Mesenchymal stem cell (in vitro differentiated cells and primary cell): ENCODE results near the gene TMEM184A.

Experiments
- DNase-seq: peaks from one replicate; pipeline ENCODE4 v3.0.0-alpha.2; 2013
- H2AFZ ChIP-seq: one replicate; pipeline ENCODE4 v1.6.1; 2013; ENCODE audit warnings: low read depth, mild to moderate bottlenecking, control low read depth, inconsistent platforms, low read length, moderate library complexity
- H2AK5ac ChIP-seq: 2 replicates; pipeline ENCODE4 v1.6.1; 2013; ENCODE audit warnings: low read length, moderate library complexity, mild to moderate bottlenecking, inconsistent platforms; ENCODE audit not compliant: severe bottlenecking
- H2BK120ac ChIP-seq: one replicate; pipeline ENCODE4 v1.6.1; 2013; ENCODE audit warnings: low read depth, mild to moderate bottlenecking, inconsistent platforms, low read length, moderate library complexity
- H2BK12ac ChIP-seq, 2 experiments: one replicate each; pipeline ENCODE4 v1.6.1; 2013; ENCODE audit warnings: inconsistent platforms in 2 of 2, low read length in 2 of 2, mild to moderate bottlenecking in 2 of 2, moderate library complexity in 2 of 2, control low read depth in 1 of 2
- H2BK15ac ChIP-seq: one replicate; pipeline ENCODE4 v1.6.1; 2013; ENCODE audit warnings: mild to moderate bottlenecking, low read depth, inconsistent platforms; ENCODE audit not compliant: poor library complexity, severe bottlenecking
- H2BK5ac ChIP-seq: 2 replicates; pipeline ENCODE4 v1.6.1; 2013; ENCODE audit warnings: low read depth, mild to moderate bottlenecking, low read length, control low read depth, inconsistent platforms; ENCODE audit not compliant: poor library complexity, severe bottlenecking
- H3K14ac ChIP-seq, 2 experiments: one replicate each; pipeline ENCODE4 v1.6.1; 2013; ENCODE audit warnings: inconsistent platforms in 2 of 2, low read length in 2 of 2, control low read depth in 1 of 2, mild to moderate bottlenecking in 1 of 2, moderate library complexity in 1 of 2
- H3K18ac ChIP-seq, 2 experiments: one replicate each; pipeline ENCODE4 v1.6.1; 2013; ENCODE audit warnings: inconsistent platforms in 2 of 2, low read length in 2 of 2, control low read depth in 1 of 2, low read depth in 1 of 2, mild to moderate bottlenecking in 1 of 2
- H3K23ac ChIP-seq, 2 experiments: one replicate each; pipeline ENCODE4 v1.6.1; 2013; ENCODE audit warnings: inconsistent platforms in 2 of 2, low read length in 2 of 2, mild to moderate bottlenecking in 2 of 2, moderate library complexity in 2 of 2, control low read depth in 1 of 2
- H3K27ac ChIP-seq: 2 replicates; pipeline ENCODE4 v1.5.1; 2013; ENCODE audit warnings: mild to moderate bottlenecking, moderate library complexity, low read length, control low read depth, inconsistent platforms; ENCODE audit not compliant: poor library complexity, severe bottlenecking
- H3K27me3 ChIP-seq, 2 experiments: 2 replicates each; pipeline versions ENCODE4 v1.6.1 to v1.7.0; 2013; ENCODE audit warnings: low read length in 2 of 2, mild to moderate bottlenecking in 2 of 2, moderate library complexity in 2 of 2, control low read depth in 1 of 2, inconsistent platforms in 1 of 2; ENCODE audit not compliant: control insufficient read depth in 1 of 2, insufficient read depth in 1 of 2
- H3K36me3 ChIP-seq, 2 experiments: 2 replicates each; pipeline versions ENCODE4 v1.6.1 to v1.7.0; 2013; ENCODE audit warnings: low read length in 2 of 2, control low read depth in 1 of 2, inconsistent platforms in 1 of 2, low read depth in 1 of 2, mild to moderate bottlenecking in 1 of 2; ENCODE audit not compliant: insufficient read depth in 2 of 2, control insufficient read depth in 1 of 2
- H3K4ac ChIP-seq, 2 experiments: one replicate each; pipeline ENCODE4 v1.6.1; 2013; ENCODE audit warnings: inconsistent platforms in 2 of 2, low read length in 2 of 2, mild to moderate bottlenecking in 2 of 2, moderate library complexity in 2 of 2, control low read depth in 1 of 2, low read depth in 1 of 2
- H3K4me1 ChIP-seq: 2 replicates; pipeline ENCODE4 v1.6.1; 2013; ENCODE audit warnings: low read depth, low read length, control low read depth; ENCODE audit not compliant: control insufficient read depth, insufficient read depth
- H3K4me2 ChIP-seq: 2 replicates; pipeline ENCODE4 v1.6.1; 2013; ENCODE audit warnings: low read length, mild to moderate bottlenecking, inconsistent platforms; ENCODE audit not compliant: poor library complexity, severe bottlenecking
- H3K4me3 ChIP-seq, 2 experiments: 2 replicates each; pipeline versions ENCODE4 v1.5.1 to v1.7.0; 2013; ENCODE audit warnings: low read length in 2 of 2, mild to moderate bottlenecking in 2 of 2, control low read depth in 1 of 2, low read depth in 1 of 2; ENCODE audit not compliant: insufficient read depth in 1 of 2
- H3K79me1 ChIP-seq: replicated peaks from 2 replicates; pipeline ENCODE4 v1.6.1; 2013; ENCODE audit warnings: mild to moderate bottlenecking, control low read depth, low read length, inconsistent platforms; ENCODE audit not compliant: poor library complexity, severe bottlenecking
- H3K9ac ChIP-seq: 2 replicates; pipeline ENCODE4 v1.7.0; 2013; ENCODE audit warnings: mild to moderate bottlenecking, low read length, moderate library complexity
- H3K9me3 ChIP-seq: 2 replicates; pipeline ENCODE4 v1.7.0; 2013; ENCODE audit warnings: mild to moderate bottlenecking, low read length; ENCODE audit not compliant: control insufficient read depth
- H4K8ac ChIP-seq: one replicate; pipeline ENCODE4 v1.6.1; 2013; ENCODE audit warnings: inconsistent platforms, mild to moderate bottlenecking, low read length, moderate library complexity
- H4K91ac ChIP-seq: one replicate; pipeline ENCODE4 v1.6.1; 2013; ENCODE audit warnings: mild to moderate bottlenecking, low read length, inconsistent platforms
- WGBS: methylation state at CpG from one replicate; pipeline ENCODE4 v1.1.7; 2013; ENCODE audit warnings: mixed read lengths; 5-methylcytosine and 5-hydroxymethylcytosine counted together

The TMEM184A gene

DNA sequence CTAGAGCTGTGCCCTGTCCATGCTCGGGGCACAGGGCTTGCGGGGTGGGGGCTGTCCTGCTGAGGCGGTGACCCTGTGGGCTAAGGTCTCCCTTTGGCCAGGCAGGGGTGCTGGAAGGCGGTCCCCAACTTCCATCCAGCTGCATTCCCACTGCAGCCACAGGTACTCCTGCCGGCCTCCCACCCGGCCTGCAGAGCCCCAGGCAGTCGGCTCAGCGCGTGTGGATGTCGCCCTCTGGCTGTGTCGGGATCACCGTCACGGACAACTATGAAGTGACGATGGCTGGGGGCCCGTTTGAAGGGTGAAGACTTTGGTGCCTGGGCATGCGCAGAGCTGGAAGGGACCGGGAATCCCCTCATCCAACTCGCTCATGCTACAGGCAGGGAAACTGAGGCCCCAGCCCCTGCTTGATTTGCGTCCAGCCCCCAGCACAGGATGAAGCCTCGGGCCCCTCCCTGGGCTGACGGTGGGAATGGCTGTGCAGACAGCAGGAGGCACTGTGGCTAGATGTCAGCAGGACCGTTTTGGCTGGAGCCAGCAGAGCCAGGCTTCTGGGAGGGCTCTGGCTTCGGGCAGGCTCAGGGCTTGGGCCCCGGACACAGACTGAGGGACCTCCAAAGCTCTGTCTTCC is 2.3 kb upstream of the TMEM184A start:
- H3K9ac ChIP-seq: no peak overlapping the region
- peak overlapping the region; percentile 64 for H4K8ac ChIP-seq
- H2BK12ac ChIP-seq: peak overlapping the region in 1 of 2 experiments; percentile 64
- DNase-seq: peak; percentile 35
- H3K4me1 ChIP-seq: peaks cover 43% of the 10 kb centered on the region
- no peak overlapping the region for H3K18ac ChIP-seq
- no peak overlapping the region for H3K14ac ChIP-seq
- no peak overlapping the region for H2BK5ac ChIP-seq
- peak overlapping the region in 1 of 2 experiments; percentile 14 for H3K4ac ChIP-seq
- H3K4me2 ChIP-seq: no peak overlapping the region
- H3K9me3 ChIP-seq: no peaks in the 10 kb centered on the region
- H3K36me3 ChIP-seq: peaks cover 0 to 4% of the 10 kb centered on the region in 2 experiments
- peak overlapping the region; percentile 50 for H4K91ac ChIP-seq
- H2BK15ac ChIP-seq: no peak overlapping the region
- H2AK5ac ChIP-seq: peak overlapping the region; percentile 75
- no peak overlapping the region for H3K4me3 ChIP-seq
- no peak overlapping the region for H3K23ac ChIP-seq
- H3K27ac ChIP-seq: no peak overlapping the region
- no peak overlapping the region for H2AFZ ChIP-seq
- 62% methylated on average over 24 of the region's 24 CpGs for WGBS
- no peak overlapping the region for H2BK120ac ChIP-seq
- no peaks in the 10 kb centered on the region for H3K79me1 ChIP-seq
- H3K27me3 ChIP-seq: peaks cover 0 to 10% of the 10 kb centered on the region in 2 experiments

DNA sequence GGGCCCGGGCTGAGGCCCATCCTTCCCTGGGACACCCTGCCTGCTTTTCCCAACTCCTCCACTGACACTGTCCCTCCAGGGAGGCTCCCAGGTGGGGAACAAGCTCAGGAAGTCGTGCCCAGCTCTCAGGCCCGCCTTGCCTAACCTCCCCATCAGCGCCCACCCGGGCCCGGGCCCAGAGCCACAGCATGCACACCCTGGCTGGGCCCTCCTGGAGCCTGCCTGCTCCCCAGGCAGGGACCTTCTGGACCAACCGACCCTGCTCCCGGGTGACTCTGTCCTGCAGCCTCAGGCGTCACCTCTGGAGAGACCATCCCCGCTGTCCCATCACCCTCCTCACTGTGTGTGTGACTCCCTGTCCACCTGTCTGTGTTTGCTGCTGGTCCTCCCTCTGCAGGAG is 1.8 kb upstream of the TMEM184A start:
- Histone ChIP-seq H2BK15ac (no peak overlapping the region), H3K9ac (no peak overlapping the region)
- WGBS: 93% methylated on average over 10 of the region's 10 CpGs

DNA sequence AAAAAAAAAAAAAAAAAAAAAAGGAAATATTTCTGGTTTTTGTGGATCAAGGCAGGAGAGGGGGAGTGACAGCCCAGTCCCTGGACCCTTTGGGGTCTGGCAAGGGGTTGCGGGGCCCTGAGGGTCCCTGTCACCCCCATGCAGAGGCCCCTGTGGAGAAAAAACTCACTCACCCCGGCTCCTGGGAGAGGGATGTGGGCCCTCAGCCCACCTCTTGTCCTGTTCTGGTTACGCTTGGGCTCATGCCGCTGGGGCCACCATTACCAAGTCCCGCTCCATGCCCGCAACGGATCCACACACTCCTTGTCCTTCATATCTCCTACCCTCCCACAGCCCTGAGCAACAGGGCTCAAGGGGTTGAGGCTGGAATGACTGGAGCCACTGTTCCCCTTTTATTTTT is 1.0 kb upstream of the TMEM184A start:
- Histone ChIP-seq H2BK5ac (no peak overlapping the region), H3K4me2 (no peak overlapping the region), H3K27me3 (peaks cover 0 to 10% of the 10 kb centered on the region in 2 experiments), H2BK120ac (no peak overlapping the region), H3K27ac (no peak overlapping the region), H3K4ac (no peak overlapping the region), H3K14ac (no peak overlapping the region), H2BK12ac (no peak overlapping the region), H3K79me1 (no peaks in the 10 kb centered on the region), H3K4me3 (no peak overlapping the region), H3K36me3 (peaks cover 0 to 4% of the 10 kb centered on the region in 2 experiments), H3K23ac (no peak overlapping the region), H3K9me3 (no peaks in the 10 kb centered on the region), H2AK5ac (no peak overlapping the region), H4K91ac (no peak overlapping the region), H3K4me1 (peaks cover 38% of the 10 kb centered on the region), H3K18ac (no peak overlapping the region), H2BK15ac (no peak overlapping the region), H2AFZ (no peak overlapping the region), H4K8ac (no peak overlapping the region), H3K9ac (no peak overlapping the region)
- over 99% methylated on average over 7 of the region's 7 CpGs for WGBS
- DNase-seq: no peak

More for the DNA sequence above, 1.8 kb upstream of the TMEM184A start:
- H3K18ac ChIP-seq: no peak overlapping the region
- H3K27ac ChIP-seq: no peak overlapping the region
- no peak overlapping the region for H2BK5ac ChIP-seq
- peaks cover 44% of the 10 kb centered on the region for H3K4me1 ChIP-seq
- no peak overlapping the region for H4K91ac ChIP-seq
- H3K27me3 ChIP-seq: peaks cover 0 to 10% of the 10 kb centered on the region in 2 experiments
- H2BK12ac ChIP-seq: no peak overlapping the region
- no peak overlapping the region for H3K4ac ChIP-seq
- no peak overlapping the region for H2BK120ac ChIP-seq
- peak overlapping the region; percentile 62 for H4K8ac ChIP-seq
- no peak overlapping the region for H3K14ac ChIP-seq
- H3K9me3 ChIP-seq: no peaks in the 10 kb centered on the region
- peak overlapping the region; percentile 14 for H2AK5ac ChIP-seq
- no peak overlapping the region for H3K23ac ChIP-seq
- no peak overlapping the region for H3K4me3 ChIP-seq
- DNase-seq: no peak
- no peak overlapping the region for H2AFZ ChIP-seq
- no peak overlapping the region for H3K4me2 ChIP-seq
- peaks cover 0 to 4% of the 10 kb centered on the region in 2 experiments for H3K36me3 ChIP-seq
- H3K79me1 ChIP-seq: no peaks in the 10 kb centered on the region

DNA sequence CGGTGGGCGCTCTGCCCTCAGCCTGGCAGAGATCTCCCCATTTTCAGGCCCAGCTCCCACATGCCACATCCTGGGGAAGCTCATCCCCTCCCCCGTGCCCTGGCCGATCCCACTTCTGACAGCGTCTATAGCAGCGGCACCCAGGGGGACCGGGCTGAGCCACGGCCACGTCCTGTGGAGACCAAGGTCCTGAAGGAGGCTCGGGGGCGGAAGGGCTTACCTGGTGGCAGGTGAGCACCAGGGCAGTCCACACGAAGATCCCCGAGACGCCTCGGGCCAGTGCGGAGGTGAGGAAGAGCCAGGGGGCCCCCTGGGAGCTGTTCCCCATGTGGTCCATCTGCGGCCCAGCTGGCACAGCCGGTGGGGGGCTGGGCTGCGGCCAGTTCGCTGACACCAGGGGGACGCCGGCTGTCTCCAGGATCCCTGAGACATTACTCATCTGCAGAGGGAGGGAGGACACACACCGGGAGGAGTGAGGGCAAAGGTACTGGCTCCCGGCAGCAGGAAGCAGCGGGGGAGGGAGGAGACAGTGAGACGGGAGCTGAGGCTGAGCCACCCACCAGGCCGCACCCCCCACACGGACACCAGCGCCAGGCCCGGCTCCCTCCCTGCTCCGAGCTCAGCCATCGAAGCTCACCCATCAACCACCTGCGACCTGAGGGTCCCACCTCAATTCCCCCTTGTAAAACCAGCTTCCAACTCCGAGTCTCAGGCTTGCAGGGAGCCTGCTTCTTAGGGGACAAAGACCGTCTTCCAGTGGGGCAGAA is 776 bp downstream of the TMEM184A start:
- Histone ChIP-seq H3K4me1 (peaks cover 38% of the 10 kb centered on the region), H2BK120ac (peak overlapping the region; percentile 65), H3K14ac (peak overlapping the region in 1 of 2 experiments; percentile 83), H3K23ac (no peak overlapping the region), H3K9ac (peak overlapping the region; percentile 38), H2BK5ac (peak overlapping the region; percentile 63), H3K18ac (peak overlapping the region; percentile 53 to 67), H2AK5ac (peak overlapping the region; percentile 95), H2BK15ac (peak overlapping the region; percentile 60), H2BK12ac (peak overlapping the region; percentile 44 to 97), H3K27me3 (peaks cover 0 to 10% of the 10 kb centered on the region in 2 experiments), H3K36me3 (peaks cover 0 to 12% of the 10 kb centered on the region in 2 experiments), H3K79me1 (no peaks in the 10 kb centered on the region), H3K9me3 (no peaks in the 10 kb centered on the region), H3K4me3 (peak overlapping the region in 1 of 2 experiments; percentile 18), H3K27ac (peak overlapping the region; percentile 58), H2AFZ (peak overlapping the region; percentile 36), H4K8ac (peak overlapping the region; percentile 83), H3K4ac (peak overlapping the region; percentile 13 to 52), H3K4me2 (peak overlapping the region; percentile 35), H4K91ac (peak overlapping the region; percentile 65)
- DNase-seq: peak; percentile 86
- WGBS: 30% methylated on average over 33 of the region's 35 CpGs
